B cell (primary cell): ENCODE data around the gene ANKS1A. TPM values are rescaled to one million over a fixed set of nuclear protein-coding genes. Genes with fewer than 3 reads are reported as not detected.
"Not testable (repeated sequence)": the region's sequence is repeated elsewhere in the genome, so short reads cannot be mapped to it uniquely, and the experiment has no call there.

Experiments
- ATAC-seq: fragments of 200-7000 bp; cut with Tn5 transposase; one replicate; pipeline ENCODE4 v1.10.0; 2021; ENCODE audit warnings: low read depth, mild to moderate bottlenecking, moderate number of reproducible peaks, moderate library complexity
- CTCF ChIA-PET: fragments of 350-600 bp; sonication (Branson Sonifier 250); formaldehyde crosslinking; loops from one replicate; lab custom pipeline; 2021; ENCODE audit warnings: antibody characterized with exemption, inconsistent platforms; lab: Charles Lee
- POLR2A ChIA-PET: fragments of 350-600 bp; sonication (Branson Sonifier 250); formaldehyde crosslinking; loops from one replicate; lab custom pipeline; 2021; ENCODE audit warnings: antibody characterized with exemption; lab: Charles Lee
- DNase-seq: peaks from one replicate; pipeline ENCODE4 v3.0.0; 2013
- H2AFZ ChIP-seq: 2 replicates; pipeline ENCODE4 v1.6.1; 2012; ENCODE audit warnings: mild to moderate bottlenecking, low read depth, low read length; ENCODE audit not compliant: insufficient read depth, poor library complexity, severe bottlenecking
- H3K27ac ChIP-seq, 2 donors: 1 replicate in 1 of 2; 2 replicates in 1 of 2; pipeline ENCODE4 v1.5.1; 2012 to 2013; ENCODE audit warnings: low read length in 2 of 2, mild to moderate bottlenecking in 2 of 2, moderate library complexity in 1 of 2
- H3K27me3 ChIP-seq, 4 experiments: fragments of 200-600 bp in 1 of 4; sonication (generic) in 1 of 4; replicated peaks in 1 of 4; 1 replicate in 2 of 4; 2 replicates in 2 of 4; pipeline versions ENCODE4 v1.6.1 to v1.7.0; 2013 to 2016; ENCODE audit warnings: low read length in 3 of 4, mild to moderate bottlenecking in 2 of 4, mixed read lengths in 1 of 4, moderate library complexity in 1 of 4; ENCODE audit not compliant: insufficient read depth in 4 of 4, control insufficient read depth in 3 of 4; ENCODE audit errors: control extremely low read depth in 1 of 4
- H3K36me3 ChIP-seq, 2 experiments: replicated peaks in 1 of 2; 1 replicate in 1 of 2; 2 replicates in 1 of 2; pipeline versions ENCODE4 v1.6.1 to v1.7.1; 2013; ENCODE audit warnings: low read length in 1 of 2; ENCODE audit not compliant: insufficient read depth in 2 of 2, control insufficient read depth in 1 of 2; ENCODE audit errors: control extremely low read depth in 1 of 2, extremely low read depth in 1 of 2
- H3K4me1 ChIP-seq, 2 donors: fragments of 200-600 bp in 1 of 2; sonication (generic) in 1 of 2; 1 replicate in 1 of 2; 2 replicates in 1 of 2; pipeline versions ENCODE4 v1.5.1 to v1.6.1; 2013 to 2017; ENCODE audit warnings: low read length in 2 of 2; ENCODE audit not compliant: control insufficient read depth in 2 of 2, insufficient read depth in 2 of 2
- H3K4me2 ChIP-seq: replicated peaks from 2 replicates; pipeline ENCODE3; 2012; ENCODE audit warnings: mild to moderate bottlenecking, low read depth, low read length; ENCODE audit not compliant: poor library complexity, severe bottlenecking
- H3K4me3 ChIP-seq, 5 experiments: fragments of 200-600 bp in 1 of 5; sonication (generic) in 1 of 5; 1 replicate in 3 of 5; 2 replicates in 2 of 5; pipeline versions ENCODE4 v1.5.1 to v1.7.0; 2011 to 2016; ENCODE audit warnings: low read length in 4 of 5, mild to moderate bottlenecking in 4 of 5, low read depth in 2 of 5, control low read depth in 1 of 5, moderate library complexity in 1 of 5; ENCODE audit not compliant: insufficient read depth in 1 of 5; ENCODE audit errors: control extremely low read depth in 1 of 5, extremely low read depth in 1 of 5
- H3K79me2 ChIP-seq: fragments of 200-600 bp; sonication (generic); one replicate; pipeline ENCODE4 v1.6.0; 2016; ENCODE audit warnings: low read length; ENCODE audit not compliant: control insufficient read depth, insufficient read depth
- H3K9ac ChIP-seq: fragments of 200-600 bp; sonication (generic); 2 replicates; pipeline ENCODE4 v1.6.1; 2017; ENCODE audit warnings: mild to moderate bottlenecking, low read length, moderate library complexity
- H3K9me3 ChIP-seq, 3 donors: one replicate each; pipeline versions ENCODE4 v1.6.1 to v1.7.1; 2013; ENCODE audit warnings: low read length in 2 of 3; ENCODE audit not compliant: control insufficient read depth in 2 of 3, insufficient read depth in 1 of 3; ENCODE audit errors: control extremely low read depth in 1 of 3
- H4K20me1 ChIP-seq: 2 replicates; pipeline ENCODE4 v1.6.0; 2012; ENCODE audit warnings: mild to moderate bottlenecking, low read length; ENCODE audit not compliant: insufficient read depth, control insufficient read depth, poor library complexity, severe bottlenecking
- H3K27ac Mint-ChIP-seq: one replicate; pipeline ENCODE4 v1.8.0; 2021; ENCODE audit warnings: mixed read lengths
- H3K27me3 Mint-ChIP-seq: one replicate; pipeline ENCODE4 v1.8.0; 2021; ENCODE audit warnings: mixed read lengths
- H3K4me1 Mint-ChIP-seq: one replicate; pipeline ENCODE4 v1.8.0; 2021; ENCODE audit warnings: mixed read lengths
- H3K4me3 Mint-ChIP-seq: one replicate; pipeline ENCODE4 v1.8.0; 2021; ENCODE audit warnings: mixed read lengths
- H3K9me3 Mint-ChIP-seq: one replicate; pipeline ENCODE4 v1.8.0; 2022; ENCODE audit warnings: mixed read lengths; ENCODE audit not compliant: insufficient read depth
- EZH2 ChIP-seq: IDR thresholded peaks from 2 replicates; pipeline ENCODE4 v1.6.1; 2012; ENCODE audit warnings: borderline replicate concordance, low read depth, mild to moderate bottlenecking, moderate library complexity, low read length; ENCODE audit not compliant: insufficient read depth, poor library complexity, severe bottlenecking
- WGBS: methylation state at CpG from one replicate; pipeline ENCODE4 v1.1.5; 2013; ENCODE audit warnings: missing lambda C conversion rate; ENCODE audit not compliant: insufficient coverage; 5-methylcytosine and 5-hydroxymethylcytosine counted together
- intact Hi-C: fragments of 100-400 bp; cut with micrococcal nuclease; formaldehyde crosslinking; loops from one replicate; pipeline ENCODE4 v1.10.0; 2022
- polyA plus RNA-seq: library from polyadenylated mRNA; depleted of rRNA; stranded (reverse); fragments of >200 nt; gene quantifications from 2 replicates; pipeline ENCODE4 v1.2.3, GENCODE V29; 2012
- total RNA-seq, 2 donors: library from RNA; stranded (reverse); fragments of 120-200 nt in 1 of 2; gene quantifications; 1 replicate in 1 of 2; 2 replicates in 1 of 2; pipeline versions ENCODE4 v1.2.3 to v1.2.4, GENCODE V29; 2013 to 2022
- TF ChIP-seq, protein P1 (sequence below): fragments of 200-600 bp; IDR thresholded peaks from one replicate; pipeline ENCODE4 v1.8.0; 2022; ENCODE audit warnings: antibody characterized with exemption, mild to moderate bottlenecking

ANKS1A gene
- total and polyA plus RNA-seq, 2 donors (not counting 1 experiment from before 2014, with no cell fraction given): 3.4 to 19.7 TPM

DNA sequence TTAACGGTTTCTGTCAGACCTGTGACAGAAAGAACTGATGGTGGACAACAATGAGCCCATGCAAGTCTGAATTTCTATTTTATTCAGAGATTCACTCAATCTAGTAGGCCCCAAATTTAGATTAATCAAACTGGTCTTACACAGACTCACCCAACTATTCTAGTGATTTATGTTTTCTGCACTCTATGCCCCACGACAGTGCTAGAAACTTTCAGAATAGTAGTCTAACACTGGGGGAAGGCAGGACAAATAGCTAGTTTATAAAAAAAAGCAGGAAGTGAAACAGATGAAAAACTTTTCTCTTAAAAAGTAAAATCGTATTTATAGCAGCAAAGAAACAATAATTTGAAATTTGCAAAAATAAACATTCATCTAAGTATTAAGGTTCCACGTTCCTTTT, 247.1 kb downstream of the ANKS1A start:
- Histone ChIP-seq H4K20me1 (no peaks in the 10 kb centered on the region), H2AFZ (no peak overlapping the region), H3K4me2 (no peak overlapping the region), H3K27ac (no peak overlapping the region), H3K9me3 (peaks cover 0 to 3% (median 0%) of the 10 kb centered on the region in 3 donors), H3K9ac (no peak overlapping the region), H3K79me2 (no peaks in the 10 kb centered on the region), H3K36me3 (no peaks in the 10 kb centered on the region), H3K27me3 (peaks cover 0 to 13% (median 6%) of the 10 kb centered on the region in 4 experiments), H3K4me3 (no peak overlapping the region), H3K4me1 (peaks cover 8 to 14% of the 10 kb centered on the region in 2 donors)
- ChIA-PET POLR2A (no interaction called here), CTCF (interaction anchor here (0.5 to 1.5 kb wide), 2 partner anchors 151 to 1067 kb away, joined by 3 to 4 read pairs; no protein-coding TSS in a partner anchor)
- Mint-ChIP-seq H3K27ac (no peak overlapping the region), H3K4me1 (peaks cover 16% of the 10 kb centered on the region), H3K9me3 (no peaks in the 10 kb centered on the region), H3K4me3 (no peak overlapping the region), H3K27me3 (peaks cover 20% of the 10 kb centered on the region)
- ATAC-seq (no peak), DNase-seq (no peak)
- TF ChIP-seq EZH2: no peak
- TF ChIP-seq, protein P1, sequence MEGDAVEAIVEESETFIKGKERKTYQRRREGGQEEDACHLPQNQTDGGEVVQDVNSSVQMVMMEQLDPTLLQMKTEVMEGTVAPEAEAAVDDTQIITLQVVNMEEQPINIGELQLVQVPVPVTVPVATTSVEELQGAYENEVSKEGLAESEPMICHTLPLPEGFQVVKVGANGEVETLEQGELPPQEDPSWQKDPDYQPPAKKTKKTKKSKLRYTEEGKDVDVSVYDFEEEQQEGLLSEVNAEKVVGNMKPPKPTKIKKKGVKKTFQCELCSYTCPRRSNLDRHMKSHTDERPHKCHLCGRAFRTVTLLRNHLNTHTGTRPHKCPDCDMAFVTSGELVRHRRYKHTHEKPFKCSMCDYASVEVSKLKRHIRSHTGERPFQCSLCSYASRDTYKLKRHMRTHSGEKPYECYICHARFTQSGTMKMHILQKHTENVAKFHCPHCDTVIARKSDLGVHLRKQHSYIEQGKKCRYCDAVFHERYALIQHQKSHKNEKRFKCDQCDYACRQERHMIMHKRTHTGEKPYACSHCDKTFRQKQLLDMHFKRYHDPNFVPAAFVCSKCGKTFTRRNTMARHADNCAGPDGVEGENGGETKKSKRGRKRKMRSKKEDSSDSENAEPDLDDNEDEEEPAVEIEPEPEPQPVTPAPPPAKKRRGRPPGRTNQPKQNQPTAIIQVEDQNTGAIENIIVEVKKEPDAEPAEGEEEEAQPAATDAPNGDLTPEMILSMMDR: no peak
- WGBS: no CpG with 5 or more reads among the region's 4 CpGs
- intact Hi-C loops: no loop called here

DNA sequence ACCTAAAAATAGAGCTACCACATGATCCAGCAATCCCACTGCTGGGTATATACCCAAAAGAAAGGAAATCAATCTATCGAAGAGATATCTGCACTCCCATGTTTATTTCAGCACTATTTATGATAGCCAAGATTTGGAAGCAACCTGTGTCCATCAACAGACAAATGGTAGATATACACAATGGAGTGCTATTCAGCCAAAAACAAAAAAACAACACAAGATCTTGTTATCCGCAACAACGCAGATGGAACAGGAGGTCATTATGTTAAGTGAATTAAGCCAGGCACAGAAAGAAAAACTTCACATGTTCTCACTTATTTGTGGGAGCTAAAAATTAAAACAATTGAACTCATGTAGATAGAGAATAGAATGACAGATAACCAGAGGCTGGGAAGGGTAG, 249.1 kb downstream of the ANKS1A start:
- H3K27ac Mint-ChIP-seq, H2AFZ ChIP-seq, DNase-seq, H3K36me3 ChIP-seq, H3K27ac ChIP-seq, H3K9me3 ChIP-seq, H3K9ac ChIP-seq, H3K4me3 ChIP-seq, H3K79me2 ChIP-seq, H3K9me3 Mint-ChIP-seq, H3K4me3 Mint-ChIP-seq, intact Hi-C loops, H4K20me1 ChIP-seq, H3K4me2 ChIP-seq, ATAC-seq: not testable (repeated sequence)
- ChIA-PET POLR2A (interaction anchor here (0.6 kb wide), 1 partner anchor 1081 kb away, joined by 4 read pairs; no protein-coding TSS in a partner anchor), CTCF (interaction anchor here (0.7 to 1.8 kb wide), 2 partner anchors 17 to 67 kb away, joined by 4 to 5 read pairs; no protein-coding TSS in a partner anchor)
- Mint-ChIP-seq H3K27me3 (peaks cover 18% of the 10 kb centered on the region), H3K4me1 (peaks cover 18% of the 10 kb centered on the region)
- peaks cover 9 to 18% of the 10 kb centered on the region in 2 donors for H3K4me1 ChIP-seq
- WGBS: no CpG with 5 or more reads among the region's 3 CpGs
- peaks cover 0 to 17% (median 8%) of the 10 kb centered on the region in 4 experiments for H3K27me3 ChIP-seq
